Measurements from ENCODE around the gene TMEM127. TPM values are rescaled to one million over a fixed set of nuclear protein-coding genes. Genes with fewer than 3 reads are reported as not detected.

Gene TMEM127
- total and polyA plus RNA-seq, 7 donors: 18.1 to 39.9 (median 26.1) TPM

- peak overlapping the region; percentile 99 for H3K27ac ChIP-seq
- WGBS, 3 donors: 4 to 6% (median 5%) methylated on average over 21 of the region's 21 CpGs
- no peak for TF ChIP-seq CTCF (IDR thresholded peaks at IDR 0.05)
- no peaks in the 10 kb centered on the region for H3K27me3 ChIP-seq (ENCODE audit: insufficient read depth in 3 of 3, low read length in 2 of 3)
- peak overlapping the region; percentile 96 for H3K4me3 ChIP-seq
- H3K9me3 ChIP-seq: no peaks in the 10 kb centered on the region
- intact Hi-C loops (cut with DNase I): no loop called here
- ATAC-seq (no peak), DNase-seq (no peak)
- peaks cover 27% of the 10 kb centered on the region for H3K4me1 ChIP-seq
- H3K36me3 ChIP-seq (ENCODE audit: insufficient read depth in 1 of 2, low read depth in 1 of 2): no peaks in the 10 kb centered on the region
These were observed 56.6 kb downstream of the TMEM127 start for GRCh38 chr2:96209011-96209728.

GRCh38 chr2:96208143-96209010 lies 57.4 kb downstream of the TMEM127 start, which contains the start of gene STARD7:
TSS of gene STARD7 (minus strand) at chr2:96208827. CDS start at chr2:96208434, 393 bp downstream.
- ATAC-seq: peak; percentile 88 to 95 (median 92)
- DNase-seq: peak; percentile 99
- Histone ChIP-seq H3K4me1 (peaks cover 32% of the 10 kb centered on the region), H3K36me3 (ENCODE audit: insufficient read depth in 1 of 2, low read depth in 1 of 2) (no peaks in the 10 kb centered on the region), H3K4me3 (peak within 1 kb of the TSS; percentile 96), H3K27ac (peak within 1 kb of the TSS; percentile 99), H3K27me3 (ENCODE audit: insufficient read depth in 3 of 3, low read length in 2 of 3) (no peaks in the 10 kb centered on the region), H3K9me3 (no peaks in the 10 kb centered on the region)
- intact Hi-C loops (cut with DNase I): no loop called here
- no peak for TF ChIP-seq CTCF (IDR thresholded peaks at IDR 0.05)
- WGBS, 3 donors: 0 to 1% (median 0%) methylated on average over 80 to 100 of the region's 100 CpGs

- 0 to 1% (median 1%) methylated on average over 12 of the region's 12 CpGs for WGBS, 3 donors
- H3K4me3 ChIP-seq: peak overlapping the region; percentile 96
- H3K27me3 ChIP-seq (ENCODE audit: insufficient read depth in 3 of 3, low read length in 2 of 3): no peaks in the 10 kb centered on the region
- intact Hi-C loops (cut with DNase I): no loop called here
- H3K9me3 ChIP-seq: no peaks in the 10 kb centered on the region
- peaks cover 38% of the 10 kb centered on the region for H3K4me1 ChIP-seq
- TF ChIP-seq CTCF (IDR thresholded peaks at IDR 0.05): no peak
- peak overlapping the region; percentile 99 for H3K27ac ChIP-seq
- DNase-seq: no peak
- ATAC-seq: no peak
- H3K36me3 ChIP-seq (ENCODE audit: insufficient read depth in 1 of 2, low read depth in 1 of 2): no peaks in the 10 kb centered on the region
These were observed 58.0 kb downstream of the TMEM127 start for GRCh38 chr2:96207774-96208142.

GRCh38 chr2:96207073-96207773 lies 58.6 kb downstream of the TMEM127 start:
- peak overlapping the region; percentile 99 for H3K27ac ChIP-seq
- peaks cover 43% of the 10 kb centered on the region for H3K4me1 ChIP-seq
- intact Hi-C loops (cut with DNase I): no loop called here
- H3K9me3 ChIP-seq: no peaks in the 10 kb centered on the region
- H3K36me3 ChIP-seq (ENCODE audit: insufficient read depth in 1 of 2, low read depth in 1 of 2): no peaks in the 10 kb centered on the region
- no peak for TF ChIP-seq CTCF (IDR thresholded peaks at IDR 0.05)
- H3K4me3 ChIP-seq: peak overlapping the region; percentile 96
- H3K27me3 ChIP-seq (ENCODE audit: insufficient read depth in 3 of 3, low read length in 2 of 3): no peaks in the 10 kb centered on the region
- ATAC-seq (peak in 1 of 4 donors; percentile 14), DNase-seq (no peak)
- 6 to 7% (median 6%) methylated on average over 11 of the region's 11 CpGs for WGBS, 3 donors

Measured in psoas muscle (tissue), 8 donors.